Measurements from ENCODE around the gene CTSK. TPM values are rescaled to one million over a fixed set of nuclear protein-coding genes. Genes with fewer than 3 reads are reported as not detected.
"Not testable (repeated sequence)": the region's sequence is repeated elsewhere in the genome, so short reads cannot be mapped to it uniquely, and the experiment has no call there.

CTSK gene
- polyA plus RNA-seq, 12 donors: 52.9 to 166 (median 61.1) TPM; not detected in 1

GRCh38 chr1:150809651-150810050 lies 1.6 kb upstream of the CTSK start:
- DNase-seq: no peak

GRCh38 chr1:150808846-150809245 lies 786 bp upstream of the CTSK start:
- peak; percentile 15 for DNase-seq

- DNase-seq: peak; percentile 51
Measured at GRCh38 chr1:150807249-150808023, 624 bp downstream of the CTSK start.

- DNase-seq: no peak
Measured at GRCh38 chr1:150805899-150806298, 2.2 kb downstream of the CTSK start.

GRCh38 chr1:150804671-150805070 lies 3.4 kb downstream of the CTSK start:
- DNase-seq: no peak

GRCh38 chr1:150799089-150799488 lies 9.0 kb downstream of the CTSK start:
- DNase-seq: no peak

- DNase-seq: no peak
Measured at GRCh38 chr1:150798525-150798924, 9.5 kb downstream of the CTSK start.

GRCh38 chr1:150796374-150796773 lies 11.7 kb downstream of the CTSK start:
- no peak for DNase-seq

GRCh38 chr1:150793778-150794177 lies 14.3 kb downstream of the CTSK start:
- DNase-seq: not testable (repeated sequence)

- DNase-seq: no peak
Measured at GRCh38 chr1:150793221-150793620, 14.8 kb downstream of the CTSK start.

- no peak for DNase-seq
Measured at GRCh38 chr1:150791585-150791984, 16.5 kb downstream of the CTSK start.

GRCh38 chr1:150789396-150789795 lies 18.7 kb downstream of the CTSK start:
- DNase-seq: no peak

- no peak for DNase-seq
Measured at GRCh38 chr1:150788946-150789345, 19.1 kb downstream of the CTSK start.

- no peak for DNase-seq
Measured at GRCh38 chr1:150787455-150787854, 20.6 kb downstream of the CTSK start.

- no peak for DNase-seq
Measured at GRCh38 chr1:150780510-150780909, 27.6 kb downstream of the CTSK start.

GRCh38 chr1:150778409-150778808 lies 29.7 kb downstream of the CTSK start:
- no peak for DNase-seq

GRCh38 chr1:150777544-150777943 lies 30.5 kb downstream of the CTSK start:
- DNase-seq: no peak

GRCh38 chr1:150775931-150776505 lies 32.0 kb downstream of the CTSK start:
- DNase-seq: not testable (repeated sequence)

GRCh38 chr1:150775276-150775675 lies 32.8 kb downstream of the CTSK start:
- no peak for DNase-seq

GRCh38 chr1:150772326-150772725 lies 35.7 kb downstream of the CTSK start:
- no peak for DNase-seq

GRCh38 chr1:150767704-150768103 lies 40.4 kb downstream of the CTSK start:
- DNase-seq: not testable (repeated sequence)

GRCh38 chr1:150765977-150766301 lies 42.1 kb downstream of the CTSK start:
- not testable (repeated sequence) for DNase-seq

- peak; percentile 33 for DNase-seq
Measured at GRCh38 chr1:150765296-150765976, 42.6 kb downstream of the CTSK start, which contains the start of gene CTSS. TSS of gene CTSS (minus strand) at chr1:150765778. CDS start at chr1:150764763, 1,015 bp downstream.
